Measurements from ENCODE around the gene AHI1.

GRCh38 chr6:135428078-135428477 is 69.5 kb downstream of the AHI1 start:
- no peak for TF ChIP-seq CTCF (IDR thresholded peaks at IDR 0.05)
- TF ChIP-seq ZFX (IDR thresholded peaks at IDR 0.05; ENCODE audit: borderline replicate concordance): no peak
